OCI-LY7 (cell line): ENCODE measurements around the gene NVL. TPM values are rescaled to one million over a fixed set of nuclear protein-coding genes. Genes with fewer than 3 reads are reported as not detected.

Experiments
- BruUV-seq: library from RNA; stranded (reverse); fragments of 400-500 nt; replicated peaks from 2 replicates; lab custom pipeline; 2021; lab: Mats Ljungman, UMichigan
- CTCF ChIA-PET: fragments of 300-600 bp; sonication (Branson Sonifier 250); formaldehyde crosslinking; loops from one replicate; lab custom pipeline; 2022; ENCODE audit warnings: antibody characterized with exemption; ENCODE audit not compliant: unreplicated experiment; lab: Charles Lee
- POLR2A ChIA-PET: fragments of 300-600 bp; sonication (Branson Sonifier 250); formaldehyde crosslinking; loops from one replicate; lab custom pipeline; 2022; ENCODE audit warnings: antibody characterized with exemption; lab: Charles Lee
- DNase-seq: peaks from one replicate; pipeline ENCODE4 v3.0.0-alpha.2; 2015; ENCODE audit warnings: low spot score
- H2AFZ ChIP-seq: fragments of 200-600 bp; sonication (generic), shearing (Covaris generic); 2 replicates; pipeline ENCODE4 v1.6.1; 2014; ENCODE audit warnings: mild to moderate bottlenecking, antibody characterized with exemption, low read length, moderate library complexity
- H3K27ac ChIP-seq: fragments of 200-600 bp; sonication (generic); 2 replicates; pipeline ENCODE4 v1.5.1; 2014; ENCODE audit warnings: mixed run types, low read depth, mild to moderate bottlenecking, moderate library complexity, low read length, inconsistent platforms; ENCODE audit not compliant: poor library complexity, severe bottlenecking
- H3K36me3 ChIP-seq: fragments of 200-600 bp; sonication (generic); 2 replicates; pipeline ENCODE4 v1.6.1; 2014; ENCODE audit warnings: mild to moderate bottlenecking, antibody characterized with exemption, low read length, moderate library complexity, mixed read lengths; ENCODE audit not compliant: insufficient read depth
- H3K4me1 ChIP-seq: fragments of 200-600 bp; sonication (generic); 2 replicates; pipeline ENCODE4 v1.5.1; 2014; ENCODE audit warnings: mild to moderate bottlenecking, low read length; ENCODE audit not compliant: insufficient read depth, poor library complexity, severe bottlenecking
- H3K4me2 ChIP-seq: fragments of 200-600 bp; sonication (generic); 2 replicates; pipeline ENCODE4 v1.6.1; 2014; ENCODE audit warnings: mild to moderate bottlenecking, low read length
- H3K4me3 ChIP-seq: fragments of 200-600 bp; sonication (generic); 2 replicates; pipeline ENCODE4 v1.5.1; 2014; ENCODE audit warnings: mild to moderate bottlenecking, low read depth, low read length; ENCODE audit not compliant: poor library complexity, severe bottlenecking
- H3K79me2 ChIP-seq: fragments of 200-600 bp; sonication (generic); 2 replicates; pipeline ENCODE4 v1.6.1; 2016; ENCODE audit warnings: low read depth, mild to moderate bottlenecking, low read length, moderate library complexity, mixed read lengths; ENCODE audit not compliant: insufficient read depth
- H3K9me2 ChIP-seq: fragments of 200-600 bp; sonication (generic); 2 replicates; pipeline ENCODE4 v1.6.1; 2016; ENCODE audit warnings: mild to moderate bottlenecking, low read length, mixed read lengths; ENCODE audit not compliant: insufficient read depth
- H3K9me3 ChIP-seq: fragments of 200-600 bp; sonication (generic); 2 replicates; pipeline ENCODE4 v1.6.1; 2014; ENCODE audit warnings: mild to moderate bottlenecking, mixed run types, low read length, mixed read lengths
- H4K20me1 ChIP-seq: fragments of 200-600 bp; sonication (generic); 2 replicates; pipeline ENCODE4 v1.6.1; 2014; ENCODE audit warnings: mild to moderate bottlenecking, antibody characterized with exemption, low read length, moderate library complexity, mixed read lengths; ENCODE audit not compliant: insufficient read depth
- CTCF ChIP-seq: fragments of 200-600 bp; sonication (generic); conservative IDR thresholded peaks from 2 replicates; pipeline ENCODE4 v1.5.1; 2014; ENCODE audit warnings: mild to moderate bottlenecking, antibody characterized with exemption, low read length, moderate library complexity, mixed read lengths
- EZH2phosphoT487 ChIP-seq: fragments of 200-600 bp; sonication (generic); IDR thresholded peaks from 2 replicates; pipeline ENCODE4 v1.6.1; 2018; ENCODE audit warnings: low read depth, borderline replicate concordance, mild to moderate bottlenecking, mixed run types, antibody characterized with exemption, low read length, moderate library complexity, mixed read lengths
- intact Hi-C: fragments of 100-400 bp; cut with micrococcal nuclease; formaldehyde crosslinking; loops from one replicate; pipeline ENCODE4 v1.10.0; 2022; ENCODE audit not compliant: unreplicated experiment
- total RNA-seq, 2 experiments: library from RNA; depleted of rRNA in 1 of 2; stranded (reverse); fragments of >200 nt in 1 of 2; shearing (Covaris generic) in 1 of 2; gene quantifications; 2 replicates each; pipeline ENCODE4 v1.2.3, GENCODE V29; 2014 to 2022

Gene NVL
- total RNA-seq, 2 experiments from 2014 or later = 31.6 to 43.0 TPM

DNA sequence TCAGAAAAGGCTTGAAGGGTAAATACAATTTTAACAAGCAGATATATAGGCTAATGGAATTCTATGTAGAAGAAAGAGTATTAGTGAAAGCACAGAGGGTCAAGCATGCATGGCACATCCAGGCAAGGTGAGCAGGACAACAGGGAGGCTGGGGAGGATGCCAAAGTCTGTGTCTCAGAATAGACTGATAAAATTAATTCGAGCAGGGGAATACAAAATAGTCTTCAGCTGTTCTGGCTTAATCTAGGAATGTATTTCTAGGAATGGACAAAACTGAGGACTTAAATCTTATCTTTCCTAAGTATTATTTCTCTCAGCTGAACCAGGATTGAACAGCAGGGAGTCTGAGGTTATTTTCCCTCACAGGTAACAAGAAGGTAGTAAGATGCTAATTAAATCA lies 35.2 kb downstream of the NVL start:
- H2AFZ ChIP-seq = no peak overlapping the region
- H3K4me1 ChIP-seq = no peaks in the 10 kb centered on the region
- H3K36me3 ChIP-seq = peaks cover 91% of the 10 kb centered on the region
- H3K79me2 ChIP-seq = no peaks in the 10 kb centered on the region
- intact Hi-C loops = no loop called here
- no peak overlapping the region for H3K4me3 ChIP-seq
- no peak overlapping the region for H3K4me2 ChIP-seq
- TF ChIP-seq CTCF = no peak
- no peak for TF ChIP-seq EZH2phosphoT487
- ChIA-PET CTCF (no interaction called here), POLR2A (no interaction called here)
- H4K20me1 ChIP-seq = no peaks in the 10 kb centered on the region
- no peak for DNase-seq
- H3K9me2 ChIP-seq = no peaks in the 10 kb centered on the region
- H3K27ac ChIP-seq = no peak overlapping the region
- H3K9me3 ChIP-seq = no peaks in the 10 kb centered on the region
- no TSS peak for BruUV-seq

GRCh38 chr1:224292419-224292818 lies 37.6 kb downstream of the NVL start:
- no peaks in the 10 kb centered on the region for H3K4me1 ChIP-seq
- no peaks in the 10 kb centered on the region for H3K9me2 ChIP-seq
- intact Hi-C loops = no loop called here
- H3K27ac ChIP-seq = no peak overlapping the region
- DNase-seq = no peak
- H2AFZ ChIP-seq = no peak overlapping the region
- H3K79me2 ChIP-seq = no peaks in the 10 kb centered on the region
- ChIA-PET POLR2A (interaction anchor here (0.8 to 1.4 kb wide), 2 partner anchors 8 to 139 kb away, joined by 3 read pairs; no protein-coding TSS in a partner anchor), CTCF (interaction anchor here (0.6 kb wide), 1 partner anchor 55 kb away, joined by 3 read pairs; no protein-coding TSS in a partner anchor)
- no peaks in the 10 kb centered on the region for H4K20me1 ChIP-seq
- H3K9me3 ChIP-seq = no peaks in the 10 kb centered on the region
- peaks cover 87% of the 10 kb centered on the region for H3K36me3 ChIP-seq
- no peak overlapping the region for H3K4me2 ChIP-seq
- no TSS peak for BruUV-seq
- no peak overlapping the region for H3K4me3 ChIP-seq
- TF ChIP-seq CTCF (no peak), EZH2phosphoT487 (no peak)

- no peaks in the 10 kb centered on the region for H3K9me3 ChIP-seq
- no peaks in the 10 kb centered on the region for H3K79me2 ChIP-seq
- intact Hi-C loops = no loop called here
- H3K4me2 ChIP-seq = no peak overlapping the region
- no peaks in the 10 kb centered on the region for H3K4me1 ChIP-seq
- H3K9me2 ChIP-seq = no peaks in the 10 kb centered on the region
- TF ChIP-seq CTCF (no peak), EZH2phosphoT487 (no peak)
- no TSS peak for BruUV-seq
- DNase-seq = no peak
- CTCF ChIA-PET = no interaction called here
- H4K20me1 ChIP-seq = no peaks in the 10 kb centered on the region
- H3K4me3 ChIP-seq = no peak overlapping the region
- no peak overlapping the region for H2AFZ ChIP-seq
- POLR2A ChIA-PET = interaction anchor here (0.6 to 2.0 kb wide), 2 partner anchors 13 to 63 kb away, joined by 3 to 5 read pairs; no protein-coding TSS in a partner anchor
- no peak overlapping the region for H3K27ac ChIP-seq
- H3K36me3 ChIP-seq = peaks cover 86% of the 10 kb centered on the region
Observed at GRCh38 chr1:224289396-224289795, 40.6 kb downstream of the NVL start.
